Measurements from ENCODE around the gene JMJD1C.

GRCh38 chr10:63283093-63283492 lies 182.7 kb downstream of the JMJD1C start:
- TF ChIP-seq BCL3 (IDR thresholded peaks at IDR 0.05; ENCODE audit: borderline replicate concordance, insufficient read depth, low read depth, low read length, poor library complexity, severe bottlenecking): no peak
- TF ChIP-seq SRF (IDR thresholded peaks at IDR 0.05; ENCODE audit: low read depth in 2 of 2, low read length in 2 of 2): no peak
- TF ChIP-seq STAT1 (conservative IDR thresholded peaks at IDR 0.05): no peak
- no peak for TF ChIP-seq ZNF274 (IDR thresholded peaks at IDR 0.05; ENCODE audit: insufficient read depth, insufficient read length)
- no peak for TF ChIP-seq ELK1 (IDR thresholded peaks at IDR 0.05; ENCODE audit: low read depth, low read length)
- TF ChIP-seq YBX1 (IDR thresholded peaks at IDR 0.05): no peak
- TF ChIP-seq CTCF (IDR thresholded peaks at IDR 0.05 in 2 of 3, conservative IDR thresholded peaks at IDR 0.05 in 1 of 3; ENCODE audit: control insufficient read depth in 2 of 3, extremely low read depth in 1 of 3, insufficient read depth in 1 of 3, low read depth in 3 of 3, low read length in 3 of 3): no peak
- no peak for TF ChIP-seq REST (IDR thresholded peaks at IDR 0.05; ENCODE audit: low read depth, low read length)
- TF ChIP-seq EZH2 (IDR thresholded peaks at IDR 0.05; ENCODE audit: borderline replicate concordance, control insufficient read depth, low read depth, low read length): no peak
- no peak for TF ChIP-seq BHLHE40 (IDR thresholded peaks at IDR 0.05; ENCODE audit: borderline replicate concordance in 1 of 2, low read depth in 2 of 2, low read length in 1 of 2)
- TF ChIP-seq SP1 (IDR thresholded peaks at IDR 0.05; ENCODE audit: low read depth, low read length): no peak
- TF ChIP-seq POLR2A (IDR thresholded peaks at IDR 0.05; ENCODE audit: low read depth, low read length): no peak
- no peak for TF ChIP-seq BACH1 (IDR thresholded peaks at IDR 0.05; ENCODE audit: borderline replicate concordance)
- TF ChIP-seq TAF1 (IDR thresholded peaks at IDR 0.05; ENCODE audit: borderline replicate concordance, low read depth, low read length): no peak

All from GM12878 (cell line).